Testis (tissue), 2 donors: Measurements from ENCODE around the gene INTS11.

Experiments
- POLR2A ChIP-seq: fragments of 450-650 bp; IDR thresholded peaks from one replicate; pipeline ENCODE4 v1.6.1; 2017; ENCODE audit warnings: antibody characterized with exemption, mild to moderate bottlenecking, moderate library complexity
- TF ChIP-seq, protein P1 (sequence below), 3 experiments: fragments of 450-650 bp in 2 of 3; fragments of 200-600 bp in 1 of 3; sonication (generic) in 1 of 3; IDR thresholded peaks; one replicate each; pipeline ENCODE4 v1.5.1; 2016 to 2019; ENCODE audit warnings: antibody characterized with exemption in 3 of 3, mild to moderate bottlenecking in 2 of 3, moderate library complexity in 1 of 3

DNA sequence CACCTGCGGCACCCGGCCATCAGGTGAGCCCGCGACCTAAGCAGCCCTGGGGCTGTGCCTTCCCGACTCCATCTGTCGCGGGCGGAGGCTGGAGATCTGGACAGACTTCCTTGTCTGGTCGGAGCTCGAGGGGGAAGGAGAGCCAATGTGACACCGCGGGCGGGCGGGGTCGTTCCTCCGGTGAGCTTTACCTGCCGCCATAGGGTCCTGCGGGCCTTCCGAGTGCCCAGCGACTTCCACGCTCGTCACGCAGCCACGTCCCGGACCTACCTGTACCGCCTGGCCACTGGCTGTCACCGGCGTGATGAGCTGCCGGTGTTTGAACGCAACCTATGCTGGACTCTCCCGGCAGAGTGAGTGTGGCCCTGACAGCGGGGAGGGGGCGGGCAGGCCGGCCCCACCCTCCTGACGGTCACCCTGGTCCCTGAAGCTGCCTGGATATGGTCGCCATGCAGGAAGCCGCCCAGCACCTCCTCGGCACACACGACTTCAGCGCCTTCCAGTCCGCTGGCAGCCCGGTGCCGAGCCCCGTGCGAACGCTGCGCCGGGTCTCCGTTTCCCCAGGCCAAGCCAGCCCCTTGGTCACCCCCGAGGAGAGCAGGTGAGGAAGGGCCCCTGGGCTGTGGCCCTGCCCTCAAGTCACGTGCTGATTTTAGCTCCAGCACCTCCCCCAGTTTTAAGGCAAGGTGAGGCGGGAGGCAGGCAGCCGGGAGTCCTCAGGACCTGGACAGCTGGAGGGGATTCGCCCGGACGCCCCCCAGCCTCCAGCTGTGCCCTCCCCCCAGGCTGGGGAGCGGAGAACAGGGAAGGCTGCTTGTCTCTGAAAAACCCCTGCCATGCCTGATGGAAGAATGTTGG is 15.0 kb downstream of the INTS11 start:
- TF ChIP-seq, protein P1, sequence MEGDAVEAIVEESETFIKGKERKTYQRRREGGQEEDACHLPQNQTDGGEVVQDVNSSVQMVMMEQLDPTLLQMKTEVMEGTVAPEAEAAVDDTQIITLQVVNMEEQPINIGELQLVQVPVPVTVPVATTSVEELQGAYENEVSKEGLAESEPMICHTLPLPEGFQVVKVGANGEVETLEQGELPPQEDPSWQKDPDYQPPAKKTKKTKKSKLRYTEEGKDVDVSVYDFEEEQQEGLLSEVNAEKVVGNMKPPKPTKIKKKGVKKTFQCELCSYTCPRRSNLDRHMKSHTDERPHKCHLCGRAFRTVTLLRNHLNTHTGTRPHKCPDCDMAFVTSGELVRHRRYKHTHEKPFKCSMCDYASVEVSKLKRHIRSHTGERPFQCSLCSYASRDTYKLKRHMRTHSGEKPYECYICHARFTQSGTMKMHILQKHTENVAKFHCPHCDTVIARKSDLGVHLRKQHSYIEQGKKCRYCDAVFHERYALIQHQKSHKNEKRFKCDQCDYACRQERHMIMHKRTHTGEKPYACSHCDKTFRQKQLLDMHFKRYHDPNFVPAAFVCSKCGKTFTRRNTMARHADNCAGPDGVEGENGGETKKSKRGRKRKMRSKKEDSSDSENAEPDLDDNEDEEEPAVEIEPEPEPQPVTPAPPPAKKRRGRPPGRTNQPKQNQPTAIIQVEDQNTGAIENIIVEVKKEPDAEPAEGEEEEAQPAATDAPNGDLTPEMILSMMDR (IDR thresholded peaks at IDR 0.05), result no peak
- TF ChIP-seq POLR2A, result no peak
